Measurements from ENCODE around the gene GINS1. TPM values are rescaled to one million over a fixed set of nuclear protein-coding genes. Genes with fewer than 3 reads are reported as not detected.

Gene GINS1
- total RNA-seq, 1 experiment from 2014 or later: 17.1 TPM

Other genes starting within 250 kb of the GINS1 start
- gene ENTPD6, start 212.0 kb upstream of the GINS1 start, total RNA-seq (2014; rRNA removed; shearing (Covaris generic); ENCODE audit: low replicate concordance): 88.4 and 122 TPM in 2 replicates
- gene PYGB, start 159.6 kb upstream of the GINS1 start, total RNA-seq (2014; rRNA removed; shearing (Covaris generic); ENCODE audit: low replicate concordance): 288 and 323 TPM in 2 replicates
- gene ABHD12, start 16.8 kb upstream of the GINS1 start, total RNA-seq (2014; rRNA removed; shearing (Covaris generic); ENCODE audit: low replicate concordance): 24.4 and 29.7 TPM in 2 replicates
- 9.2 and 12.9 TPM in 2 replicates for gene NINL, start 177.9 kb downstream of the GINS1 start, total RNA-seq (2014; rRNA removed; shearing (Covaris generic); ENCODE audit: low replicate concordance)
- gene NANP, start 216.3 kb downstream of the GINS1 start, total RNA-seq (2014; rRNA removed; shearing (Covaris generic); ENCODE audit: low replicate concordance): 2.7 and 4.3 TPM in 2 replicates